OCI-LY7 (cell line): ENCODE results near the gene SHLD1. TPM values are rescaled to one million over a fixed set of nuclear protein-coding genes. Genes with fewer than 3 reads are reported as not detected.

ENCODE experiments used
- BruUV-seq: library from RNA; stranded (reverse); fragments of 400-500 nt; replicated peaks from 2 replicates; lab custom pipeline; 2021; lab: Mats Ljungman, UMichigan
- CTCF ChIA-PET: fragments of 300-600 bp; sonication (Branson Sonifier 250); formaldehyde crosslinking; loops from one replicate; lab custom pipeline; 2022; ENCODE audit warnings: antibody characterized with exemption; ENCODE audit not compliant: unreplicated experiment; lab: Charles Lee
- POLR2A ChIA-PET: fragments of 300-600 bp; sonication (Branson Sonifier 250); formaldehyde crosslinking; loops from one replicate; lab custom pipeline; 2022; ENCODE audit warnings: antibody characterized with exemption; lab: Charles Lee
- DNase-seq: peaks from one replicate; pipeline ENCODE4 v3.0.0-alpha.2; 2015; ENCODE audit warnings: low spot score
- H2AFZ ChIP-seq: fragments of 200-600 bp; sonication (generic), shearing (Covaris generic); 2 replicates; pipeline ENCODE4 v1.6.1; 2014; ENCODE audit warnings: mild to moderate bottlenecking, antibody characterized with exemption, low read length, moderate library complexity
- H3K27ac ChIP-seq: fragments of 200-600 bp; sonication (generic); 2 replicates; pipeline ENCODE4 v1.5.1; 2014; ENCODE audit warnings: mixed run types, low read depth, mild to moderate bottlenecking, moderate library complexity, low read length, inconsistent platforms; ENCODE audit not compliant: poor library complexity, severe bottlenecking
- H3K36me3 ChIP-seq: fragments of 200-600 bp; sonication (generic); 2 replicates; pipeline ENCODE4 v1.6.1; 2014; ENCODE audit warnings: mild to moderate bottlenecking, antibody characterized with exemption, low read length, moderate library complexity, mixed read lengths; ENCODE audit not compliant: insufficient read depth
- H3K4me1 ChIP-seq: fragments of 200-600 bp; sonication (generic); 2 replicates; pipeline ENCODE4 v1.5.1; 2014; ENCODE audit warnings: mild to moderate bottlenecking, low read length; ENCODE audit not compliant: insufficient read depth, poor library complexity, severe bottlenecking
- H3K4me2 ChIP-seq: fragments of 200-600 bp; sonication (generic); 2 replicates; pipeline ENCODE4 v1.6.1; 2014; ENCODE audit warnings: mild to moderate bottlenecking, low read length
- H3K4me3 ChIP-seq: fragments of 200-600 bp; sonication (generic); 2 replicates; pipeline ENCODE4 v1.5.1; 2014; ENCODE audit warnings: mild to moderate bottlenecking, low read depth, low read length; ENCODE audit not compliant: poor library complexity, severe bottlenecking
- H3K79me2 ChIP-seq: fragments of 200-600 bp; sonication (generic); 2 replicates; pipeline ENCODE4 v1.6.1; 2016; ENCODE audit warnings: low read depth, mild to moderate bottlenecking, low read length, moderate library complexity, mixed read lengths; ENCODE audit not compliant: insufficient read depth
- H3K9me2 ChIP-seq: fragments of 200-600 bp; sonication (generic); 2 replicates; pipeline ENCODE4 v1.6.1; 2016; ENCODE audit warnings: mild to moderate bottlenecking, low read length, mixed read lengths; ENCODE audit not compliant: insufficient read depth
- H3K9me3 ChIP-seq: fragments of 200-600 bp; sonication (generic); 2 replicates; pipeline ENCODE4 v1.6.1; 2014; ENCODE audit warnings: mild to moderate bottlenecking, mixed run types, low read length, mixed read lengths
- H4K20me1 ChIP-seq: fragments of 200-600 bp; sonication (generic); 2 replicates; pipeline ENCODE4 v1.6.1; 2014; ENCODE audit warnings: mild to moderate bottlenecking, antibody characterized with exemption, low read length, moderate library complexity, mixed read lengths; ENCODE audit not compliant: insufficient read depth
- EZH2phosphoT487 ChIP-seq: fragments of 200-600 bp; sonication (generic); IDR thresholded peaks from 2 replicates; pipeline ENCODE4 v1.6.1; 2018; ENCODE audit warnings: low read depth, borderline replicate concordance, mild to moderate bottlenecking, mixed run types, antibody characterized with exemption, low read length, moderate library complexity, mixed read lengths
- intact Hi-C: fragments of 100-400 bp; cut with micrococcal nuclease; formaldehyde crosslinking; loops from one replicate; pipeline ENCODE4 v1.10.0; 2022; ENCODE audit not compliant: unreplicated experiment
- total RNA-seq, 2 experiments: library from RNA; depleted of rRNA in 1 of 2; stranded (reverse); fragments of >200 nt in 1 of 2; shearing (Covaris generic) in 1 of 2; gene quantifications; 2 replicates each; pipeline ENCODE4 v1.2.3, GENCODE V29; 2014 to 2022
- TF ChIP-seq, protein P1 (sequence below): fragments of 200-600 bp; sonication (generic); conservative IDR thresholded peaks from 2 replicates; pipeline ENCODE4 v1.5.1; 2014; ENCODE audit warnings: mild to moderate bottlenecking, antibody characterized with exemption, low read length, moderate library complexity, mixed read lengths

SHLD1 gene
- total RNA-seq, 2 experiments from 2014 or later: 19.4 to 31.2 TPM

- H2AFZ ChIP-seq: no peak overlapping the region
- no peaks in the 10 kb centered on the region for H3K79me2 ChIP-seq
- no peak overlapping the region for H3K27ac ChIP-seq
- ChIA-PET POLR2A (interaction anchor here (0.9 to 1.2 kb wide), 3 partner anchors 10 to 91 kb away, joined by 3 to 5 read pairs (median 3); no protein-coding TSS in a partner anchor), CTCF (no interaction called here)
- intact Hi-C loops: no loop called here
- H4K20me1 ChIP-seq: no peaks in the 10 kb centered on the region
- H3K36me3 ChIP-seq: peaks cover 23% of the 10 kb centered on the region
- peaks cover 4% of the 10 kb centered on the region; the same call in 1 of the 2 replicates for H3K9me3 ChIP-seq
- no peak for DNase-seq
- no peaks in the 10 kb centered on the region for H3K4me1 ChIP-seq
- no TSS peak for BruUV-seq
- no peak overlapping the region for H3K4me2 ChIP-seq
- no peak for TF ChIP-seq EZH2phosphoT487
- TF ChIP-seq, protein P1, sequence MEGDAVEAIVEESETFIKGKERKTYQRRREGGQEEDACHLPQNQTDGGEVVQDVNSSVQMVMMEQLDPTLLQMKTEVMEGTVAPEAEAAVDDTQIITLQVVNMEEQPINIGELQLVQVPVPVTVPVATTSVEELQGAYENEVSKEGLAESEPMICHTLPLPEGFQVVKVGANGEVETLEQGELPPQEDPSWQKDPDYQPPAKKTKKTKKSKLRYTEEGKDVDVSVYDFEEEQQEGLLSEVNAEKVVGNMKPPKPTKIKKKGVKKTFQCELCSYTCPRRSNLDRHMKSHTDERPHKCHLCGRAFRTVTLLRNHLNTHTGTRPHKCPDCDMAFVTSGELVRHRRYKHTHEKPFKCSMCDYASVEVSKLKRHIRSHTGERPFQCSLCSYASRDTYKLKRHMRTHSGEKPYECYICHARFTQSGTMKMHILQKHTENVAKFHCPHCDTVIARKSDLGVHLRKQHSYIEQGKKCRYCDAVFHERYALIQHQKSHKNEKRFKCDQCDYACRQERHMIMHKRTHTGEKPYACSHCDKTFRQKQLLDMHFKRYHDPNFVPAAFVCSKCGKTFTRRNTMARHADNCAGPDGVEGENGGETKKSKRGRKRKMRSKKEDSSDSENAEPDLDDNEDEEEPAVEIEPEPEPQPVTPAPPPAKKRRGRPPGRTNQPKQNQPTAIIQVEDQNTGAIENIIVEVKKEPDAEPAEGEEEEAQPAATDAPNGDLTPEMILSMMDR: no peak
- no peak overlapping the region for H3K4me3 ChIP-seq
- H3K9me2 ChIP-seq: no peaks in the 10 kb centered on the region
Measured at GRCh38 chr20:5834436-5835005, 84.3 kb downstream of the SHLD1 start.

DNA sequence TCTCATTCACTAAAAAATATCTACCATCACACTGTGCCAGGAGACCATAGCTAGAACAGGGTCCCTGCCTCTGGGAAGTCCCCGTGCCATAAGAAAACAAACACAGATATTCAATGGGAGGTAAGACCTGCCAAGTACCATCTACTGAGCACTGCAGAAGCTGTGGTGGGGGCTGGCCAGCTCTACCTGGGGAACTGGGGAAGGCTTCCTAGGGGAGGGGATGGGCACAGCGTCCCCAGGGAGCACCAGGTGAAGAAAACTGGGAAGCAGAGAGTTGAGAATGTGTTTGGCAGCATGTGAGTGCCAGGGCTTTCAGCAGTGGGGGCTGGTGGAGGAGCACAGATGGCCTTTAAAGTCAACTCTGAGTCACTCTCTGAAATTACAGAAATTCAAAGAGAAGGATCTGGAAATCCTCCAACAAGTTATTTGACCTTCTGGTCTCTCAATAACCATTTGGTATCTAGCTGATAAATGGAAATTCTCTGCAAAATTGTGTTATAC is 85.2 kb downstream of the SHLD1 start:
- intact Hi-C loops: no loop called here
- Histone ChIP-seq H2AFZ (no peak overlapping the region), H3K36me3 (peaks cover 18% of the 10 kb centered on the region; the same call in 1 of the 2 replicates), H3K9me2 (no peaks in the 10 kb centered on the region), H3K4me1 (no peaks in the 10 kb centered on the region), H3K27ac (no peak overlapping the region), H3K9me3 (peaks cover 4% of the 10 kb centered on the region; the same call in 1 of the 2 replicates), H3K4me2 (no peak overlapping the region), H3K4me3 (no peak overlapping the region), H3K79me2 (no peaks in the 10 kb centered on the region), H4K20me1 (no peaks in the 10 kb centered on the region)
- no TSS peak for BruUV-seq
- TF ChIP-seq EZH2phosphoT487: no peak
- TF ChIP-seq, protein P1: no peak
- CTCF ChIA-PET: no interaction called here
- POLR2A ChIA-PET: interaction anchor here (0.6 to 1.4 kb wide), 9 partner anchors 9 to 419 kb away, joined by 3 to 6 read pairs (median 4); no protein-coding TSS in a partner anchor
- DNase-seq: no peak

GRCh38 chr20:5835871-5836270 is 85.7 kb downstream of the SHLD1 start:
- Histone ChIP-seq H3K4me1 (no peaks in the 10 kb centered on the region), H3K4me2 (no peak overlapping the region), H3K4me3 (no peak overlapping the region), H3K79me2 (no peaks in the 10 kb centered on the region), H3K9me3 (peaks cover 4% of the 10 kb centered on the region; the same call in 1 of the 2 replicates), H3K36me3 (peaks cover 18% of the 10 kb centered on the region; the same call in 1 of the 2 replicates), H3K27ac (no peak overlapping the region), H3K9me2 (no peaks in the 10 kb centered on the region), H4K20me1 (no peaks in the 10 kb centered on the region), H2AFZ (no peak overlapping the region)
- intact Hi-C loops: no loop called here
- ChIA-PET CTCF (no interaction called here), POLR2A (interaction anchor here (0.6 to 1.4 kb wide), 9 partner anchors 9 to 419 kb away, joined by 3 to 6 read pairs (median 4); no protein-coding TSS in a partner anchor)
- no TSS peak for BruUV-seq
- DNase-seq: no peak
- TF ChIP-seq, protein P1: no peak
- no peak for TF ChIP-seq EZH2phosphoT487
